ENCODE data around the gene NEK6.

DNA sequence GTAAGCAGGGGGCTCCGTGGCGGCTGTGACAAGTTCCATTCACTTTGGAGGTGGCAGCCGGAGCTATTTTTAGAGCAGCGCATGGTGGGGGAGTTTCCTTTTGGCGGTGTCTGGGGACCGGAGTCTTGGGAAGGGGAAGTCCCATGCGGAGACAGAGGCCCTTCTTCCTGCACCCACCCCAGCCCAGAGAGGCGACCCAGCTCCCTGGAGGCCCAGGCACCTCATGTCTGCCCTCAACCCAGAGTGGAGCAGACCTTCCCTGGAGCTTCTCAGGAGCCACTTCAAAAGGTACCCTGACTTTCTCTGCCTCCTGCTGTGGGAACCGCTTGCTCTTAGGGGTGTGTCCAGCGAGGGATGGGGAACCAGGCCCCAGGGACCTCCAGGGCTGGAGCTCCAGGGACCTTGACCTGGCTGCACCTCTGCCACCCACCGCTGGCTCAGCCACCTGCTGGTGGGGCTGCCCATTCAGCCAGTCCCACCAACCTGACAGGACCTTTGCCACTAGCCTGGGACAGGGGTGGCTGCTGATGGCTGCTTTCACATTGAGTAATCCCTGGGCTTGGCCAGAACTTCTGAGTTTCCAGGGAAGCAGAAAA lies 34.1 kb downstream of the NEK6 start:
- TF ChIP-seq, protein P1, sequence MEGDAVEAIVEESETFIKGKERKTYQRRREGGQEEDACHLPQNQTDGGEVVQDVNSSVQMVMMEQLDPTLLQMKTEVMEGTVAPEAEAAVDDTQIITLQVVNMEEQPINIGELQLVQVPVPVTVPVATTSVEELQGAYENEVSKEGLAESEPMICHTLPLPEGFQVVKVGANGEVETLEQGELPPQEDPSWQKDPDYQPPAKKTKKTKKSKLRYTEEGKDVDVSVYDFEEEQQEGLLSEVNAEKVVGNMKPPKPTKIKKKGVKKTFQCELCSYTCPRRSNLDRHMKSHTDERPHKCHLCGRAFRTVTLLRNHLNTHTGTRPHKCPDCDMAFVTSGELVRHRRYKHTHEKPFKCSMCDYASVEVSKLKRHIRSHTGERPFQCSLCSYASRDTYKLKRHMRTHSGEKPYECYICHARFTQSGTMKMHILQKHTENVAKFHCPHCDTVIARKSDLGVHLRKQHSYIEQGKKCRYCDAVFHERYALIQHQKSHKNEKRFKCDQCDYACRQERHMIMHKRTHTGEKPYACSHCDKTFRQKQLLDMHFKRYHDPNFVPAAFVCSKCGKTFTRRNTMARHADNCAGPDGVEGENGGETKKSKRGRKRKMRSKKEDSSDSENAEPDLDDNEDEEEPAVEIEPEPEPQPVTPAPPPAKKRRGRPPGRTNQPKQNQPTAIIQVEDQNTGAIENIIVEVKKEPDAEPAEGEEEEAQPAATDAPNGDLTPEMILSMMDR (IDR thresholded peaks at IDR 0.05), result no peak
- TF ChIP-seq POLR2A (IDR thresholded peaks at IDR 0.05), result no peak

Measured in testis (tissue), 2 donors.